Activated CD4-positive, alpha-beta T cell treated with anti-CD3 and anti-CD28 coated beads, Interleukin-2, Interleukin-4, amounts not matched to agents 100 ng/mL and 50 ng/mL, durations not matched to agents 16 hours and 8 hours (primary cell): ENCODE results near the gene GLP1R.

Experiments
- DNase-seq: peaks from one replicate; pipeline ENCODE4 v3.0.0-alpha.2; 2020; ENCODE audit warnings: low spot score

Gene GLP1R

DNA sequence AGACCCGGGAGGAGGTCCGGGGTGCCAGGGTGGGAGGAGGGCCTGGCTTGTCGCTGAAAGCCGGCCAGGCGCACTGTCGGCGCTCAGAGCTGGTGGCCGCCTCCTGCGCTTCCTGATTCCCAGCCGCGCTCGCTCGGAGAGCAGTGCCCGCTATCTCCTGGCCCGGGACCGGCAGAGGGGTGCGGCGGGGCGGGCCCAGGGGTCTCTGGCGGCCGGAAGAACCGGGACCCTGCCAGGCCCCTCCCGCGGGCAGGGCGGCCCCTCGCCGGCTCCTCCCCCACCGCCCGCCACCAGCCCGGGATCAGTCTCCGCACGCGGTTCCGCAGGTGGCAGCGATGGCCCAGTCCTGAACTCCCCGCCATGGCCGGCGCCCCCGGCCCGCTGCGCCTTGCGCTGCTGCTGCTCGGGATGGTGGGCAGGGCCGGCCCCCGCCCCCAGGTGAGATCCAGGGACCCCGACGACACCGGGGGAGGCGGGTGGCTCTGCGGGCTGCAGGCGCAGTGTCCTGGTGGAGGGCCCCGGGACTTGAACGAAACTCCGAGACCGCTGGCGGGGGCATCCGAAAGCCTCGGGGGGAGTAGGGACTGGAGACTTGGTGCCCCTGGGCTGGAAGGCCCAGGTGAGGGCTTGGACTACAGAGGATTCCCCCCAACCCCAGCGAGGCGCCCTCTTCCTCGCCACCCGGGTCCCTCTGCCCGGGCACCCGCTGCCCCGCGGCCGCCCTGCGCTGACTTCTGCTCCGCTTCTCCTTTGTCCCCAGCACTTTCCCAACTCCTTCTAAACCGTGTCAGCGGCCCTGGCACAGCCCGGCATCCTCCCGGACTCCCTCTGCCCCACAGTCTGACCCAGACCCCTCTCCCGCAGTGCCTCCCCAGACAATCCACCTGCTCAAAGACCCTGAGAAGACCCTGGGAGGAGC, at the start of gene GLP1R:
Gene GLP1R (plus strand): TSS at position 301 of the 919 bp plus-strand sequence. CDS start 60 bp downstream, at position 361.
- DNase-seq, result no peak

GRCh38 chr6:39003072-39003471, 45.5 kb upstream of the GLP1R start:
- no peak for DNase-seq

GRCh38 chr6:39003492-39003891, 45.1 kb upstream of the GLP1R start:
- no peak for DNase-seq

DNA sequence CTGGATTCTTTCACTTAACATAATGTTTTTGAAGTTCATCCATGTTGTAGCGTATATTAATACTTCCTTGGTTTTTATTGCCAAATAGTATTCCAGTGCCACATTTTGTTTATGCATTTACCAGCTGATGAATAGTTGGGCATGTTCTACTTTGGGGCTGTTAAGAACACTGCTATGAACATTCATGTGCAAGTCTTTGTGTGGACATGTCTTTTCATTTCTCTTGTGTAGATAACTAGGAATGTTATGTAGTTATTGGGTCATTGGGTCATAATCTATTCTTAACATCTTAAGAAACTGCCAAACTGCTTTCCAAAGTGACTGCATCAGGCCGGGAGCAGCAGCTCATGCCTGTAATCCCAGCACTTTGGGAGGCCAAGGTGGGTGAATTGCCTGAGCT, 43.8 kb upstream of the GLP1R start:
- no peak for DNase-seq

- DNase-seq, result no peak
These were observed 42.8 kb upstream of the GLP1R start for GRCh38 chr6:39005774-39006173.

- DNase-seq, result no peak
These were observed 41.0 kb upstream of the GLP1R start for GRCh38 chr6:39007575-39007974.

GRCh38 chr6:39008737-39009136, 39.8 kb upstream of the GLP1R start:
- no peak for DNase-seq

DNA sequence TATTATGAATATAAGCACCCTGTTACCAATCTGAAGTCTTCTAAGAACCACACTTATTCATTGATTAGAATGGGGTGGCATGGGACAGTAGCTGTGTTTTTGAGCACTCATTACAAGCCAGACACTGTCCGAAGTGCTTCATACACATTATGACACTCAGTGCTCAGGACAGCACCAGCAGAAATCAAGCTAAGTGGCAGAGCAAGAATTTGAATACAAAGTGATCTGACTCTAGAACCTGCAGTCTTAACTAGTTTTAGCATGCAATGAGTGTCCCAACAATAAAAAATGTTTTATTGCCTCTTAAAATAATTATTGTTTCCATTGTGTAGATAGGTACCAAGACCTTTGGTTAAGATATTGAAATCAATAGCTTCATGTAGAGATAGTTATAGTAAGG, 39.1 kb upstream of the GLP1R start:
- DNase-seq, result no peak

DNA sequence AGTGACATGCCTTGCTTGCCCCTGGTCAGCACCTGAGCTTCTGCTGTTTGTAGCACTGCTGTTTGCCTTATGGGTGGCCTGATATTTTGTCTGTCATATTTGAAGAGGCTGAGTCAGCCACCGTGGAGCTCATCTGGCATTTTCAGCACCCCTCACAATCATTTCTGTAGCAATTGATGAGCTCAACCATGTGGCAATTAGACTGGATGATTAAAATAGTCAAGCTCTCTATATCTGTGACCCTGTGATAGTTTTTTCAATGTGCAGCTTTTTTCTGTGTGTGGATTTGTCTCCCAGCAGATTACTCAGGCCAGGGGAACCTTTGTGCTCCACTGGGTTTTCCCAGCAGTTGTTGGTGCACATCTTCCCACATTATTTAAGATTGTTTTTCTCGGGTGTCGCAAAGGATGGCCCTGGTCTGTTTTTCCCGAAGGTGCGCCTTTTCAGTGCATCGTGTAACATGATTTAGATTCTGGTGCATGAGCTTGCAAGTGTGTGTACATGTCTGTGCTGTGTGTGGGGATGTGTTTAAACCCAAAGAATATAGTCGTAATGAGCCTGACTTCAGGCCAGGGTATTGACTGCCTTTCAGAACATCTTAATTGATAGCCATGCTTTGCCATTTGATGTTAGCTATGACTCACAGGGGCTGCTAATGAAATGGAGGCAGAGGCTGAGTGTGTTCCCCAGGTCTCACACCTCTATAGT, 31.6 kb upstream of the GLP1R start:
- DNase-seq, result no peak

GRCh38 chr6:39017547-39017880, 31.1 kb upstream of the GLP1R start:
- no peak for DNase-seq

DNA sequence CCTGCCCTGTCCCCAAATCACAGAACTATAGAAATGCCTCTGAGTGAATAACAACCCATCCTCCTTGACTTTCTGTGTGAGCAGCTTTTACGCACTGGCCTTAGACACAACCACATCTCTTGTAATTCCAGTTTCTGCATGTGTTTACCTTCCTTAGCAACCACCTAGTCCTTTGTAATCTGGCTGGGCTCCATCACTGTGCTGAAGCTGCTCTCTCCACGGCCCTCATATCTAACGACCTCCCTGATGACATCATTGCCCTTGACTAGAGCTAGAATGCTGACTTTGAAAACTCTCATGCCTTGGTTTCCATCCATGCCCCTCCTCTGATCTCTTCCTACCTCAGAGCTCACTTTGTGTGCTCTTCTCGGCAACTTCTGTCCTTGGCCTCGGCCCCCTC, 30.5 kb upstream of the GLP1R start:
- no peak for DNase-seq

DNA sequence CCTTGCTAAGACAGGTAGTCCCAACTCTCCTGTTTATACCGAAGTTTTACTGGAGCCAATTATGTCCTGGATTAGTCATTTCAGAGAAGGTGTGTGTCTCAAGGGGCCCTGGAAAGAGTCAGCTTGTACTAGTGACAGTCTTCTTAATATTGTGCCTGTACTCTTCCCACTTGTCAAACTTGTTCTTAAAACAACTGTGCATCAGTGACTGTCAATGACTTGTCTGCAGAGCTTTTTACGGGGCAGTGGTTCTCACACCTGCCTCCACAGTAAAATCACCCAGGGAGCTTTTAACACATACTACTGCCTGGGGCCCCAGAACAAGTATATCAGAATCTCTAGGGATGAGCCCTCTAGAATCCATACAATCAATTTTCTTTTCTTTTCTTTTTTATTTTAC, 28.4 kb upstream of the GLP1R start:
- no peak for DNase-seq

GRCh38 chr6:39021041-39021440, 27.5 kb upstream of the GLP1R start:
- no peak for DNase-seq

DNA sequence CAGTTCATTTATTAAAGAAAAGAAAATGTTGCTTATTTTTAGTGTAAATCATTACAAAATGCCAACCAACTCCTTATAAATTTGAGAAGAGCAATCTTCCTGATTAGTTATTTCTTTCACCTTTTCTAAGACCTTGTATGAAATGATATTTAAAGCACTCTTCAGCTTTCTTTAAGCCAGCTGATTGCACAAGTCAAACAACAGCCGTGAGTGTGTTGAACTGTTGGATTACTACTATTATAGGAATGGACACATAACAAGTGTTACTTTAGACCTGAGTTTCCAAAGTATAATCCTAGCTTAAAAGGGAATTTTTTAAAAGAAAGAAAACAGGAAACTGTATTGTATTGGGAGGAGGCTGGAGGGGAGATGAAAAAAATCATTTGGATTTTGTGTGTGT, 26.8 kb upstream of the GLP1R start:
- no peak for DNase-seq

GRCh38 chr6:39026175-39026574, 22.4 kb upstream of the GLP1R start:
- DNase-seq, result no peak

DNA sequence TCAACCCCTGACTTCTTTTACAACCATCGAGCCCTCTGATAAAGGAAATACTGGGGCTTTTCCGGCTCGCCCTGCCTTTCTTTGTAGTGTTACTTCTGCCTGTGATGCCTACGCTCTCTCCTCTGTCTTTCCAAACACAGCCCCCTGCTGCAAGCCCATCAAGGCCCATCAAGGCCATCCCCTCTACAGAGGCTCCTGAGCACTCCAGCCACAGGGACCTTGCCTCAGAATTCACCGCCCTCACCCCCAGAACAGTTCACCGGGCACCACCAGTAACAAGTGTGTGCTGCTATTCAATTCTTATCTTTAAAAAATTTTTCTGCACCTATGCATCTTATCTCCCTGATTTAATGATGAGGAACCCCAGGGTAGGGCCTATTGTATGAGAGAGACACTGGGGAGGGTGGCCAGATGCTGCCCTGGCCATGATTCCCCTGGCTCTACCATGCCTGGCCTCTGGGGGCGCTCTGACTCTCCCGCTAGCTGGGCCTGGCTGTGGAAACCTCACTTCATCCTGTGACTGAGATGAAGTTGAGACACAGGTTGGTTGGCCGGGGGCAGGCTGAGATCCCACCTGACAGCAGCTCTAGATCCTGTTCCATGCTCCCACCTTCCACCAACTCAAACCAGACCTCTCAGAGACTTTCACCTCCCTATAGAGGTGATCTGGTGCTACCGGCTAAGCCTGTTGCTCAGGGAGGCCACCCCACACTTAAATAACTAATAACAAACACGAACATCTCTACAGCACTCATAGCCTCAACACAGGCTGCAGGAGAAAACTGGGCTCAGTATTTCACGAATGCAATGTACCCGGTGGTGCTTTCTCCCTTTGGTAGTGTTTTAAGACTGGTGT, 19.2 kb upstream of the GLP1R start:
- DNase-seq, result peak; percentile 55

DNA sequence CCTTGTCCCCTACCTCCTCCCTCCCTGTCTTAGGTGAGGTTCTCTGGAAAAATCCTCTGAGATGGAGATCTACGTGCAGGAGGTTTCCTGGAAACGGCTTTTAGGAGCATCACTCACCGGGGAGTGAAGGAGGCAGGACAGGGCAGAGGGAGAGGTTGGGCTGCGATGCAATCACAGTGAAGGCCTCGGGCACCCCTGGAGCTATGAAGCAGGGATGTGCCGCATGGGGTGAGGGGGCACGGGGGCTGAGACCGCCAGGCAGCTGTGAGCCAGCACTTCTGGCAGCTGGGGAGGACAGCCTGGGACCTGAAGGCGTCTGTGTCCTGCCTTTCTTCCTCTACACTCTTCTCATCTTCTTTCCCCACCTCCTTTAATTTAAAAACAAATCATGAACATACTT, 12.9 kb upstream of the GLP1R start:
- no peak for DNase-seq

GRCh38 chr6:39037082-39037508, 11.5 kb upstream of the GLP1R start:
- no peak for DNase-seq

DNA sequence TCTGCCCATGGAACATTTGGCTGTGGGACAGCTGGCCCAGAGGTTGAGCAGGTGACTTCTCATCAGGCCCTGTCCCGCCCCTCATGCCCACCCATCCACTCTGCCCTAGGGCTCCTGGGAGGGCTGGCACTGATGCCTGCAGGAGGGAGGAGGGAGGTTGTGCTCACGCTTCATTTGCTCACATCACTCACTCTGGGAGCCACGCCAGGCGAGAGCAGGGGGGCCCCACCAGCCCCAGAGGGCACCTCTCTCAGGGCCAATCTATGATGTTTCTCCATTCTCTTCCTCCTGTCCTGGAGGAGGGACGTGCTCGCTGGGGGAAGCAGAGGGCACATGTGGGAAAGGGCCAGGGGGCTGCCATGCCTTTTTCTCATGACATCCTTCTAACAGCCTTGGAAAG, 10.9 kb upstream of the GLP1R start:
- no peak for DNase-seq

GRCh38 chr6:39040080-39040673, 8.4 kb upstream of the GLP1R start:
- no peak for DNase-seq

DNA sequence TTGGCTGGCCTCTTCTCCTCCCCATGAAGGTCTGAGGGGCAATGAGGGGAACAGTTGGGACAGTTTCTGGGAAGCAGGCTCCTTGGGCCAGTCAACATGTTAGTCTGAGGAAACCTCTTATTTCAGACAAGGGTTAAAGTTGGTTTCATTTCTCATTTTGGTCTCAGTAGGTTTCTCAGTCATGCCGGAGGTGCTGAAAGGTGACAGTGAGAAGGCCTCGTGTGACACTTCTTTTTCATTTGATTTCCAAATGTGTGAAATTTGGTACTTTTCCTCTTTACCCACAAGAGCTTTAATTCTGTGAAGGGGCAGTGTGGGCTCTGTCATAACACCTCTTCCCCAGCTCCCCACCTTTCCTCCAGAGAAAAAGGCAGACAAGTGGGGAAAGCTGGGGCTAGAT, 7.5 kb upstream of the GLP1R start:
- no peak for DNase-seq

DNA sequence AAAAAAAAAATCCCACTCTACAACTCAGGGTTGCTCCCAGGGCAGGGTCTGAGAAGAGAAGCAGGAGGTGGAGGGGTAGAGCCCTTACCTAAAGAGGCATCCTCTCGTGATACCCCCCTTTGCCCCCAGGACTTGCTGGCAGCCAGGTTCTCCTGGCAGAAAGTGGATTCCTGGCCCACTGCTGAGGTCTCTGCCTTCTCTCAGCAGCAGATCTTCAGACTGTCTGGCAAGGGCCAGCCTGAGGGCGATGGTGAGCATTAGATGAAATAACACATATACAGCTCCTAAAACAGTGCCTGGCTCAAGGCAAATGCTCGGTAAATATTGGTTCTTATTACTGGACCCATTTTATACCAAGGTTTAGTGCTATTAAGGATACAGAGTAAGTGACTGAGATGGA, 4.8 kb upstream of the GLP1R start:
- DNase-seq, result no peak
